Smooth muscle cell of the brain vasculature (primary cell): Measurements from ENCODE around the gene ZNF687.

Source experiments
- DNase-seq: peaks from one replicate; pipeline ENCODE4 v3.0.0-alpha.2; 2012; ENCODE audit warnings: low read depth, low spot score

The ZNF687 gene

GRCh38 chr1:151277249-151277648 is 4.8 kb upstream of the ZNF687 start:
- no peak for DNase-seq

DNA sequence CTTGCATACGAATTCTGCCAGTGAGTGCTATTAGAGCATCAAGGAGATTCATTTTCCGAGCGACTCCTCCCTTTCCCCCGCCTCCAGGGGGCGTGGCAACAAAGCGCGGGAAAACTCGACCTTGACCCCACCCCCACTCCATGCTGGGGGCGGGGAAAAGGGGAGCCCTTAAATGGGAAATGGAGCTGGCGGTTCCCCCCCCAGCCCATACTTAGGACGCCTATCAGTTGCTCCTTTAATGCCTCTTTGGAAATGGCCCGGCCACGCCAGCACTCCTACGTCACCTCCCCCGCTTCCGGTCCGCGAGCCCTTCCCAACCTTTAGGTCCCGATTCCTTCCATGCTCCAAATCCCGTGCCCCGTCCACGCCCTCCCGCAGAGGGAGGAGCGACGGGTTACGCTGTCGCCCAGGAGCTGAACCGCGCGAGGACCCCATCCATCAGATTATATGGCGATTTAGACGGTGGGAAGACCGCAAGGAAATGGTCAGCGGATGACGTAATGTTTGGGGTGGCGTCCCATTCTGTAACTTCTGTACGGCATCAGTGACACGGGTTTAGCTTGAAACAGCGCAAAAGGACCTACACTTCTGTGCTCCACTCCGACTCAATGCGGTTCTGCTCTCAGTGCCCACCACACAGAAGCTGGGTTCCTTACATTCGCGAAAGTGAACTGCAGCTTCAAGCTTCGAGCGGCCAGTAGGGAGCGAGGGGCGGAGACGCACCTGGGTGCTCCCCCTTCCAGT is 702 bp upstream of the ZNF687 start:
- DNase-seq: peak; percentile 94

- no peak for DNase-seq
Measured at GRCh38 chr1:151282883-151283725, 1.0 kb downstream of the ZNF687 start.

DNA sequence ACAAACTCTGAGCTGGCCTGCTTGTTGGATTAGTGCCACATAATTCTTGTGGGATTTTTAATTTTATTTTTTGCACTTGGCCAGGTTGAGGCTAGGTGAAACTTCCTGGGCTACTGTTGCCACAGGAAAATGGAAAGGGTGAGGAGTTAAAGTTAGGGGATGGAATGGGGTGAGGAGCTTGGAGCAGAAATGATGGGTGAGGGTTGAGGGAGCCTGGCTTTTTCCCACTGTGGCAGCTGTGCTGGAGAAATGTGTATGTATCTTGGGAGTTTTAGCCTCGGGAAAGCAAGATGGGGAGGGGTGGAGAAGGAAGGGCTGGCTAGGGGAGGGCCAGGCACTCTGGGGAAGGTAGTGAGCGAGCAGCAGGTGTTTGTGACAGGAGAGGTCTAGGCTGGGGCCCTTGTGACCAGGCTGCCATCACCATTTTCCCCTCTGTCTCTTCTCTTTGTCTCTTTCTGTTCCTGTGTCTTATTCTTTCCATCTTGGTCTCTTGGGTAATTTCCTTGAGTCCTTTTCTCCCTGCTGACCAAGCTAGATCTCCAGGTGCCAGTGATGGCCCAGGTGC is 2.0 kb downstream of the ZNF687 start:
- DNase-seq: no peak

DNA sequence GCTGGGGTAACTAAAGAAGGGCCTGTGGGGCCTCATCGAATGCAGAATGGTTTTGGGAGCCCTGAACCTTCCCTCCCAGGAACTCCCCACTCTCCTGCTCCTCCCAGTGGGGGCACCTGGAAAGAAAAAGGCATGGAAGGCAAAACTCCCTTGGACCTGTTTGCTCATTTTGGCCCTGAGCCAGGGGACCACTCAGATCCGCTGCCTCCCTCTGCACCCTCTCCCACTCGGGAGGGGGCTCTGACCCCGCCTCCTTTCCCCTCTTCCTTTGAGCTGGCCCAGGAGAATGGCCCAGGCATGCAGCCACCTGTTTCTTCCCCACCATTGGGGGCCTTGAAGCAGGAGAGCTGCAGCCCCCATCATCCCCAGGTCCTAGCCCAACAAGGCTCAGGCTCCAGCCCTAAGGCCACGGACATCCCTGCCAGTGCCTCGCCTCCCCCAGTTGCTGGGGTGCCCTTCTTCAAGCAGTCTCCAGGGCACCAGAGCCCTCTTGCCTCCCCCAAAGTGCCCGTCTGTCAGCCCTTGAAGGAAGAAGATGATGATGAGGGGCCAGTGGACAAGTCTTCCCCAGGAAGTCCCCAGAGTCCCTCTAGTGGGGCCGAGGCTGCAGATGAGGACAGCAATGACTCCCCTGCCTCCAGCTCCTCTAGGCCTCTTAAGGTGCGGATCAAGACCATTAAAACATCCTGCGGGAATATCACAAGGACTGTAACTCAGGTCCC is 4.7 kb downstream of the ZNF687 start:
- no peak for DNase-seq

GRCh38 chr1:151287341-151287699 is 5.2 kb downstream of the ZNF687 start:
- no peak for DNase-seq

- no peak for DNase-seq
Measured at GRCh38 chr1:151287767-151288500, 5.8 kb downstream of the ZNF687 start.

DNA sequence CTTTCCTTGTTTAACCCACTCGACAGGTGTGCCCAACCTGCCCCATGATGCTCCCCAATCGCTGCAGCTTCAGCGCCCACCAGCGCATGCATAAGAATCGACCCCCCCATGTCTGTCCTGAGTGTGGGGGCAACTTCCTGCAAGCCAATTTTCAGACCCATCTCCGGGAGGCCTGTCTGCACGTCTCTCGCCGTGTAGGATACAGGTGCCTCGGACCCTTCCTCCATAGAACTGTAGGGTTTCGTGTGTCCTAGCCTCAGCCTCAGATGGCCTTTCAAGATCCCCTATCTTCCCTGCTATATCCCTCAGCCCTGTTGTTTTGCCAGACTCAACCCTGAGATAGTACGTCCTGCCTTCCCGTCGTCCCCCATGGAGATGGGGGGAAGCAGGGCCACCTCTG is 6.4 kb downstream of the ZNF687 start:
- no peak for DNase-seq

DNA sequence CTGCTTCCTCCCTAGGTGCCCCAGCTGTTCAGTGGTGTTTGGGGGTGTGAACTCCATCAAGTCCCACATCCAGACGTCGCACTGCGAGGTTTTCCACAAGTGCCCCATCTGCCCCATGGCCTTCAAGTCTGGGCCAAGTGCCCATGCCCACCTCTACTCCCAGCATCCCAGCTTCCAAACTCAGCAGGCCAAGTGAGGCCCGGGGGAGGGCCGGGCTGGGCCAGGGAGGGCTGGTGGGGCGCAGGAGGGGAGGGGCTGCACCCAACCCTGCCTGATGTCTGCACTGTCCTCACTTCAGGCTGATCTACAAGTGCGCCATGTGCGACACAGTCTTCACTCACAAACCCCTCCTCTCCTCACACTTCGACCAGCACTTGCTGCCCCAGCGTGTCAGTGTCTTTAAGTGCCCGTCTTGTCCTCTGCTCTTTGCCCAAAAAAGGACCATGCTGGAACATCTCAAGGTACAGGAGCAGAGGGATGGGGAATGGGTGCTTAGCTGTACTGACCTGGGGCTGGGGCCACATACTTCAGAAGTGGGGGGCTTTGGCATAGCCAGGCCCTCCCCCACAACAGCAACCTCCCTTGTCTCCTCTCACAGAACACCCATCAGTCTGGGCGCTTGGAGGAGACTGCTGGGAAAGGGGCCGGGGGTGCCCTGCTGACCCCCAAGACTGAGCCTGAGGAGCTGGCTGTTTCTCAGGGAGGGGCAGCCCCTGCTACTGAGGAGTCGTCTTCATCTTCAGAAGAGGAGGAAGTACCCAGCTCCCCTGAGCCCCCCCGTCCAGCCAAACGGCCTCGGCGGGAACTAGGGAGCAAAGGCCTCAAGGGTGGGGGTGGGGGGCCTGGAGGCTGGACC is 7.2 kb downstream of the ZNF687 start:
- no peak for DNase-seq

DNA sequence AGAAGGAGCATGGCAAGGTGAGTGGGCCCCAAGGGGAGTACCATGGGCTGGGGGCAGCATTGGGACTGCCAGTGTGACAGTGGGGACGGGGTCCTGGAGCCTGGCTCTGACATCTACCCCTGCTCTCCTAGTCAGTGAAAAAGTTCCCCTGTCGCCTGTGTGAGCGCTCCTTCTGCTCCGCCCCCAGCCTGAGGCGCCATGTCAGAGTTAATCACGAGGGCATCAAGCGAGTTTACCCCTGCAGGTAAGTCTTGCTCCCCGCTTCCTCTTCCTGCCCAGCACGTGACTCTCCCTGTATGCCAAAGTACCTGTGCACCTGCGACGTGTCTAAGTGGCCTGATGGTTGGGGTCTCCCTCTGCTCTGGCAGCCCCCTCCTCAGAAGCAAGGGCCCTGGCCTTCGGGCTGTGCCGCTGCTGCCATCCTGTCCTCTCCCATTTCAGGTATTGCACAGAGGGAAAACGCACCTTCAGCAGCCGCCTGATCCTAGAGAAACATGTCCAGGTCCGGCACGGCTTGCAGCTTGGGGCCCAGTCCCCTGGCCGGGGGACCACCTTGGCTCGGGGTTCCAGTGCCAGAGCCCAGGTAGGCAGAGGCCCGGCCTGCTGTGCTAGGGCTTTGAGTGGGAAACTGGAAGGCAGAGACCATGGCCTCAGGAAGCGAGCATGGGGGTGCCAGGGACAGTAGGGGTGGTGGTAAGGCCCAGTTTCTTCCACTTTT is 8.1 kb downstream of the ZNF687 start:
- DNase-seq: no peak

DNA sequence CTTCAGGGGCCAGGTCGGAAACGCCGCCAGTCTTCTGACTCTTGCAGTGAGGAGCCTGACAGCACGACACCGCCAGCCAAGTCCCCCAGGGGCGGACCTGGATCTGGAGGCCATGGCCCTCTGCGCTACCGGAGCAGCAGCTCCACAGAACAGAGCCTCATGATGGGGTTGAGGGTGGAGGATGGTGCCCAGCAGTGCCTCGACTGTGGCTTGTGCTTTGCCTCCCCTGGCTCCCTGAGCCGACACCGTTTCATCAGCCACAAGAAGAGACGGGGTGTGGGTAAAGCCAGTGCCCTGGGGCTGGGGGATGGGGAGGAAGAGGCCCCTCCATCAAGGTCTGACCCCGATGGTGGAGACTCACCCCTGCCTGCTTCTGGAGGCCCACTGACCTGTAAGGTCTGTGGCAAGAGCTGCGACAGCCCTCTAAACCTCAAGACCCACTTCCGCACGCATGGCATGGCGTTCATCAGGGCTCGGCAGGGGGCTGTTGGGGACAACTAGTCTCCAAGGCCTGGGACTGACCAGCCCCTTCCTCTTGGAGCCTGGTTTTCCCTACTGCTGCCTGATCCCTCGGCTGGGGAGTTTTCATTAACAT is 8.7 kb downstream of the ZNF687 start:
- no peak for DNase-seq

DNA sequence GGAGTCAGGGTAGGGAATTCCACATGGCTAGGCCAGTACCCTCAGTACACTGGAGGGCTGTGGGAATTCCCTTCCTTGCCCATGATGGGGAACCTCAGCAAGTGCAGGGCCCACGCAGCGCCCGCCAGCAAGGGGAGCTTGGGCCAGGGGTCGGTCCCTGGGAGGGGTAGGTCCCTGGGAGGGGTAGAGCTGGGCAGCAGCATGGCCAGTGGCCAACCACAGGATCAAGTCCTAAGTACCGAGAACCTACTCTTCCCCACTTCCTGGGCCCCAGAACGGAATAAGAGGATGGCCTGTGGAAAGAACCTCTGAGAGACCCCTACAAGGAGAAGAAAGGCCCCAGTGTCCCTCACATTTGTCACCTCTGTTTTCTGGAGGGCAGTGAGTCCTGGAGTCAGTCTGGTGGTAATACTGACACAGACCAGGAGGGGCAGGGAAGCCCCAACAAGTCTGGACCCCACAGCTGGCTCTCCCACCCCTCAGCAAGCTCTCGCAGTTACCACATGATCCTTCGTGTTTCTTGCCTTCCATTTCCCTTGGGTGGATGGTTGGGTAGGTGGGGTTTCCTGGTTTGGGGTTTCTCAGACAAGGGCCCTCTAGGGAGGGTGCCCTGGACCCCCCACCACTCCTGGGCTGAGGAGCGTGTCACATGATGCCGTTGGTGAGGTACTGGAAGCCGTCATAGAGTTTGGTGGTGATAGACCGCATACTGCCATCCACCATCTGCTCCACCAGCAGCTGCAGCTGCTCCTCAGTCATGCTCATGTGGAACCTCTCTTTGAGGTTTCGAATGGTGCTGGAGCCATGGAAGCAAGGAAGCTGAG is 10.3 kb downstream of the ZNF687 start:
- no peak for DNase-seq

GRCh38 chr1:151293093-151293492 is 11.0 kb downstream of the ZNF687 start:
- no peak for DNase-seq

GRCh38 chr1:151294742-151295462 is 12.8 kb downstream of the ZNF687 start:
- DNase-seq: no peak

- DNase-seq: peak; percentile 72
Measured at GRCh38 chr1:151309811-151310323, 27.8 kb downstream of the ZNF687 start.

- DNase-seq: no peak
Measured at GRCh38 chr1:151311011-151311410, 28.9 kb downstream of the ZNF687 start.

DNA sequence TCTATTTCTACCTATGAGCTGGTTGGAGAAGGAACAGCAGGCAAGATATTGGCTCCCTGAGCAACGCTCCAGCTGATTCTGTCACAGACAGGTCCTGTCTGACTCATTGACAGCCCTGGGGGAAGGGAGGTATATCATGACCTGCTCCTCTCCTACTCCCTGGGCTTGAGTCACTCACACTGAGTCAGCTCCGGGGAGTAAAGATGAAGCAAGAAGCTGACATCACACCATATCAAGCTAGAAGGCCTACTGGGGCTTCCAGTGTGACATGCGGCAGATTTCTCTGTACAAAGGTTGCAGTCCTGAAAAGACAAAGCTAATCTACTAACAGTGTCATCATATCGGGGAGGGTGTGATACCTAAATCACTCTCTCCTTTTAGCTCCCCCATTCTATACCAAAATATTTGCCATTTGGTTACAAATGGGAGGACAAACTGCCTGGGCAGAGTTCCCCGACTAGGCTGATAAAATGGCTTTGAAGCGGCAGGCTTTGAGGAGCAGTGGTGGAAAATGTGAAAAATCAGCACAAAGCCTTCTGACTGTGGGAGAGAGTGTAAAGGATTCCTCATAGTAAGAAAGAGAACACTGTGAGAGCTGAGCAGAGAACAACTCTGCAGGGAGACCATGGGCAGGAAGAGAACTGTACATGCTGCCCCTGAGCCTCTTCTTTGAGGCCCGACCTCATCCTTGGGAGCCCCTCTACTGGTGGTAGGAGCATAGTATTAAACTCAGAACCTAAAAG is 29.7 kb downstream of the ZNF687 start:
- DNase-seq: peak; percentile 92
